ENCODE results near the gene GRAMD1A.
"Not testable (repeated sequence)": the region's sequence is repeated elsewhere in the genome, so short reads cannot be mapped to it uniquely, and the experiment has no call there.

Gene GRAMD1A

DNA sequence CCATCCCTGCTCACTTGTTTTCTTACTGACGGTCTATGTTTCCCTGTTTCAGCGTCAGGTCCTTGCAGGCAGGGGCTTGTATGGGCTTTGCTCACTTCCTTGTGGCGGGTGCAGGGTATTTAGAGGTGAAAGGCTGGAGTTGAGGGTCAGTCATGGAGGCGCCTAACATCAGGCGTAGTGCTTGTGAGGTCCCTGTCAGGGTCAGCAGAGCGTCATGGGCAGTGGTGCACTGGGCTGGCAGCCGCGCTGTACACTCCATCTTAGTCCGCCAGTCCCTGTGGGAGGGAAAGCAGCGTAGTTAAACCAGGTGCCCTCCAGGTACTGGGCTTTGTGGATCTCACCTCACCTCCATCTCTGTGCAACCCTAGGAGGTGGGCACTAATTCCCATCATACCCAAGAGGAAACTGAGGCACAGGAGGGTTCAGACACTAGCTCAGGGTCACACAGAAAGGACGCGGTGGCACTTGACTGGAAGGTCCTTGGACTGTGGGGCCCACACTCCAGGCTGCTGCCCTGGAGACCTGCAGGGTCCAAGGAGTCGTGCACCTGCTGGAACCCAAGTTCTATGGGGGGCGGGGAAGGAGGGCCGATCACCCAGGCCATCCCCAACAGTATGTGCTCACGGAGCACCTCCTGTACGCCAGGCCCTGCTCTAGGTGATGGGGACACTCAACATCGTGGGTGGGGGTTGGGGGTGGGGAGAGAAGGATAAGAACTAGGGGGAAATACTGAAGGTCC lies 4.6 kb downstream of the GRAMD1A start:
- no peak for DNase-seq (ENCODE audit: low read depth)

GRCh38 chr19:35005256-35005977 lies 5.3 kb downstream of the GRAMD1A start:
- no peak for DNase-seq (ENCODE audit: low read depth)

GRCh38 chr19:35006007-35006341 lies 5.9 kb downstream of the GRAMD1A start:
- not testable (repeated sequence) for DNase-seq (ENCODE audit: low read depth)

- DNase-seq (ENCODE audit: low read depth): no peak
Measured at GRCh38 chr19:35006342-35006998, 6.3 kb downstream of the GRAMD1A start.

- no peak for DNase-seq (ENCODE audit: low read depth)
Measured at GRCh38 chr19:35006999-35007365, 6.9 kb downstream of the GRAMD1A start.

DNA sequence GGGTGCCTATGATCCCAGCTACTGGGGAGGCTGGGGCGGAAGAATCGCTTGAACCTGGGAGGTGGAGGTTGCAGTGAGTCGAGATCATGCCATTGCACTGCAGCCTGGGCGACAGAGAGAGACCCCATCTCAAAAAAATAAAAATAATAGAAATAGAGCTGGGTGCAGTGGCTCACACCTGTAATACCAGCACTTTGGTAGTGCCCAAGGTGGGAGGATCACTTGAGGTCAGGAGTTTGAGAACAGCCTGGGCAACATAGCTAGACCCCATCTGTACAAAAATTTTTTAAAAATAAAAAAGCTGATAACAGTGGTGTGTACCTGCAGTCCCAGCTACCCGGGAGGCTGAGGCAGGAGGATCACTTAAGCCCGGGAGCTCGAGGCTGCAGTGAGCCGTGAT lies 7.3 kb downstream of the GRAMD1A start:
- not testable (repeated sequence) for DNase-seq (ENCODE audit: low read depth)

GRCh38 chr19:35008891-35009341 lies 8.8 kb downstream of the GRAMD1A start:
- DNase-seq (ENCODE audit: low read depth): no peak

- DNase-seq (ENCODE audit: low read depth): no peak
Measured at GRCh38 chr19:35009424-35010415, 9.6 kb downstream of the GRAMD1A start.

DNA sequence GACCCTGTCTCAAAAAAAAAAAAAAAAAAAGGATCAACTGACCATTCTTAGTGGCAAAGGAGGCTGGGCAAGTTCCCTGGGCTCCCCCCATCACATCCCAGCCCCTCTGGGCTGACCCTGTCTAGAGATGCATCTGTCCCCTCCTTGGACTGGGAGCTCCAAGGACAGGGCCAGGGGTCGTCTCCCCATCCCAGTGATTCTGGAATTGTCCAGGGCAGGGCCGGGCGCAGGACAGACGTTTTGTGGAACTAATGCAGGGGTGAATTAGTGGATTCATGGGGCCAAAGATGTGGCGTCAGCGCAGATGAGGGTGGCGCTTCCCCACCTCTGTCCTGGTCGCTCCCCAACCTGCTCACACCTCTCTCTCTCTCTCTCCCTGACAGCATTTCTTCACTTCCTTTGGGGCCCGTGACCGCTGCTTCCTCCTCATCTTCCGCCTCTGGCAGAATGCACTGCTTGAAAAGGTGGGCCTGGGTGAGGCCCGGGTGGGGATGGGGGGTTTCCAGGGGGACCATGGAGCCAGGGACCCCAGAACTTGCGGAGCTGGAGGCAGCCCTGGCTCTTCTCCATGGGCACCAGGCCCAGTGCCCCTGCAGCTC lies 11.1 kb downstream of the GRAMD1A start:
- DNase-seq (ENCODE audit: low read depth): no peak

GRCh38 chr19:35011737-35012682 lies 11.9 kb downstream of the GRAMD1A start:
- no peak for DNase-seq (ENCODE audit: low read depth)

DNA sequence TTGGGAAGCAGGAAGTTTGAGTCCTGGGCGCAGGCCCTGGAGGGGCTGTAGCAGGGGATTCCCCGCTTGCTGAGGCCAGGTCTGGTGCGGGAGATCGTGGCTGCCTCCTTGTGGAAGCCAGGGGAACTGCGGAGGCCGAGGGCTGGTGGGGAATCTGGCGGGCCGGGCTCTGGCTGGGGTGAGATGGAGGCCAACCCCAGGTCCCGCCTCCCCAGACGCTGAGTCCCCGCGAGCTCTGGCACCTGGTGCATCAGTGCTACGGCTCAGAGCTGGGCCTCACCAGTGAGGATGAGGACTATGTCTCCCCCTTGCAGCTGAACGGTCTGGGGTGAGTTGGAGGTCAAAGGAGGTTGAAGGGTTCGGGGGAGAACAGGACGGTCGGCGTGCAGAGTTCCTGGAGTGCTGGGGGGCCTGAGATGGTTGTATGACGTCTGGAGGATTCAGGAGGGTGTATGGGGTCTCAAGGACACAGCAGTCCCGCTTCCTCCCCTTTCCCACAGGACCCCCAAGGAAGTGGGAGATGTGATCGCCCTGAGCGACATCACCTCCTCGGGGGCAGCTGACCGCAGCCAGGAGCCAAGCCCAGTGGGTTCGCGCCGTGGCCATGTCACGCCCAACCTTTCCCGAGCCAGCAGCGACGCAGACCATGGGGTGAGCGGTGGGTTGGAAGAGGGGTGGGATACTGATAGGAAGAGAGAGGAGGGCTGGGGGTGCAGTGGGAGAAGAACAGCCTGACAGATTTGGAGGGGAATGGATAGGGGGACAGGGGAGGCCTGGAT lies 13.1 kb downstream of the GRAMD1A start:
- DNase-seq (ENCODE audit: low read depth): no peak

DNA sequence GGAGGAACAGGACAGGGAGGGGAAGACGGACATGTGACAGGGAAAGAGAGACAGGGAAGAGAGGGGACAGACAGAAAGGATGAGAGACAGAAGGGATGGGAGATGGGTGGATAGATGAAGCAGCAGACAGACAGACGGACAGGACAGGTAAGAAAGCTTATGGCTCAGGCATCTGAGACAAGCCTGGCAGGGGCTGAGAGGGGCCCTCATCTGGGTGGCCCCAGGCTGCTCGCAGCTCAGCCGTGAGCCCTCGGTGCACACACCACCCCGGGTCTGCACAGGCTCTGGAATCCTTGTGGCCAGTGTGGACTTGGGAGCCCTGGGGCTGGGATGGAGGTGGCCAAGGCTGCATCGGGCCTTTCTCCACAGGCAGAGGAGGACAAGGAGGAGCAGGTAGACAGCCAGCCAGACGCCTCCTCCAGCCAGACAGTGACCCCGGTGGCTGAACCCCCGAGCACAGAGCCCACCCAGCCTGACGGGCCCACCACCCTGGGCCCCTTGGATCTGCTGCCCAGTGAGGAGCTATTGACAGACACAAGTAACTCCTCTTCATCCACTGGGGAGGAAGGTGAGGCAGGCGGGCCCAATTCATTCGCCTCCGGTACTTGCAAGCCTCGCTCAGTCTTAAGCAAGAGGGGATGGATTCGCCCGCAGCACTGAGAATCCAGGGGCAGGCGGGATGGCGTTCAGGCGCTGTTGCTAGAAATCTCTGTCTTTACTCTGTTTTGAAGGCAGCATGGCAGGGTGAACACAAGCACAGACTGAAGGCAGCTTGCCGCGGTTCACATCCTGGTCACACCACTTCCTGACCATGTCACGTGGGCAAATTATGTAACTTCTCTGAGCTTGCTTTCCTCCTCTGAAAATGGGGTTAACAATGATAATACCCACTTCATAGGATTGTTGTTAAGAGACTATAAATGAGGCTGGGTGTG lies 14.0 kb downstream of the GRAMD1A start:
- DNase-seq (ENCODE audit: low read depth): no peak

- not testable (repeated sequence) for DNase-seq (ENCODE audit: low read depth)
Measured at GRCh38 chr19:35014774-35015173, 14.7 kb downstream of the GRAMD1A start.

- DNase-seq (ENCODE audit: low read depth): no peak
Measured at GRCh38 chr19:35015270-35015953, 15.3 kb downstream of the GRAMD1A start.

GRCh38 chr19:35015954-35016351 lies 15.8 kb downstream of the GRAMD1A start:
- DNase-seq (ENCODE audit: low read depth): no peak

DNA sequence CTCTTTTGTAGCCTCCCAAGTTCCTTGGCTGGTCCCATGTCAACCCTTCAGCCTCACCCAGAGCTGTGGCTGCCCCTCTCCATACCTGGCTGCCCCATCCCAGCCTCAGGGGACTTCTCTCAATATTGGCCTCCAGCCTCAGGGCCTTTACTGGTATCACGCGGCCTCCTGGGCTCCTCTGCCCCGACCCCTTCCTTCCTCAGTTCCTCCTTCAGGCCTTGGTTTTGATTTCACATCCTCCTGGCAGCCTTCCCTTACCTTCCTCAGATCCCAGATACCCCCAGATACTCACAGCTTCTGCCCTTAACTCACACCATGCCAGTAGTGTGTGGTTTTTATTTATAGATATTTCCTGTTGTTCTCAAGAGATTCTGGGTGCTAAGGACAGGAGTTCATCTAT lies 17.4 kb downstream of the GRAMD1A start:
- DNase-seq (ENCODE audit: low read depth): no peak

- DNase-seq (ENCODE audit: low read depth): no peak
Measured at GRCh38 chr19:35018379-35018778, 18.3 kb downstream of the GRAMD1A start.

- DNase-seq (ENCODE audit: low read depth): no peak
Measured at GRCh38 chr19:35019144-35019543, 19.0 kb downstream of the GRAMD1A start.

Measured in GM04504 (cell line).